Measurements from ENCODE around the gene AKAP1.

GRCh38 chr17:57111386-57111785 lies 26.3 kb downstream of the AKAP1 start:
- TF ChIP-seq CTCF (conservative IDR thresholded peaks at IDR 0.05): no peak
- TF ChIP-seq ZFX (IDR thresholded peaks at IDR 0.05): no peak
